Mesendoderm (in vitro differentiated cells): ENCODE data around the gene C4orf46.

Experiments
- DNase-seq: peaks from one replicate; pipeline ENCODE4 v3.0.0; 2013
- H2AK5ac ChIP-seq: 2 replicates; pipeline ENCODE4 v1.6.1; 2013; ENCODE audit warnings: low read length, inconsistent platforms
- H2BK120ac ChIP-seq: 2 replicates; pipeline ENCODE4 v1.6.1; 2013; ENCODE audit warnings: low read depth, mild to moderate bottlenecking, low read length, moderate library complexity, mixed read lengths
- H2BK15ac ChIP-seq: replicated peaks from 2 replicates; pipeline ENCODE4 v1.6.1; 2013; ENCODE audit warnings: low read depth, mild to moderate bottlenecking, moderate library complexity
- H2BK5ac ChIP-seq: 2 replicates; pipeline ENCODE4 v1.6.1; 2013; ENCODE audit warnings: low read length, inconsistent platforms
- H3K18ac ChIP-seq: 2 replicates; pipeline ENCODE4 v1.6.1; 2013; ENCODE audit warnings: mild to moderate bottlenecking, low read length, mixed read lengths
- H3K23ac ChIP-seq: one replicate; pipeline ENCODE4 v1.6.1; 2013; ENCODE audit warnings: low read length
- H3K27ac ChIP-seq: 2 replicates; pipeline ENCODE4 v1.5.1; 2013; ENCODE audit warnings: low read depth, mild to moderate bottlenecking, inconsistent platforms, low read length, moderate library complexity
- H3K27me3 ChIP-seq: 2 replicates; pipeline ENCODE4 v1.6.1; 2013; ENCODE audit warnings: low read length, control low read depth, mild to moderate bottlenecking, inconsistent platforms; ENCODE audit not compliant: insufficient read depth, poor library complexity
- H3K36me3 ChIP-seq: 2 replicates; pipeline ENCODE4 v1.6.1; 2013; ENCODE audit warnings: low read length, inconsistent platforms; ENCODE audit not compliant: control insufficient read depth, insufficient read depth
- H3K4ac ChIP-seq: one replicate; pipeline ENCODE4 v1.6.1; 2013; ENCODE audit warnings: low read depth, mild to moderate bottlenecking, low read length, moderate library complexity
- H3K4me1 ChIP-seq: 2 replicates; pipeline ENCODE4 v1.6.1; 2013; ENCODE audit warnings: low read depth, low read length, inconsistent platforms; ENCODE audit not compliant: control insufficient read depth
- H3K4me2 ChIP-seq: 2 replicates; pipeline ENCODE4 v1.6.1; 2013; ENCODE audit warnings: low read length
- H3K4me3 ChIP-seq: 2 replicates; pipeline ENCODE4 v1.5.1; 2013; ENCODE audit warnings: mild to moderate bottlenecking, low read length
- H3K56ac ChIP-seq: one replicate; pipeline ENCODE4 v1.6.1; 2013; ENCODE audit warnings: low read length
- H3K79me1 ChIP-seq: 2 replicates; pipeline ENCODE4 v1.6.1; 2013; ENCODE audit warnings: low read length, inconsistent platforms
- H3K79me2 ChIP-seq: 2 replicates; pipeline ENCODE4 v1.6.1; 2013; ENCODE audit warnings: mild to moderate bottlenecking, low read length; ENCODE audit not compliant: control insufficient read depth, insufficient read depth
- H3K9ac ChIP-seq: 2 replicates; pipeline ENCODE4 v1.6.1; 2013; ENCODE audit warnings: low read length, inconsistent platforms
- H4K5ac ChIP-seq: one replicate; pipeline ENCODE4 v1.6.1; 2013; ENCODE audit warnings: low read length
- H4K8ac ChIP-seq: one replicate; pipeline ENCODE4 v1.6.1; 2013; ENCODE audit warnings: low read depth, mild to moderate bottlenecking, control low read depth, low read length, moderate library complexity
- WGBS: extraction: QIAGEN DNeasy Blood & Tissue Kit; methylation state at CpG from one replicate; pipeline ENCODE4 v1.1.7; 2013; ENCODE audit warnings: low lambda C conversion rate, missing lambda C conversion rate; ENCODE audit not compliant: insufficient coverage; ENCODE audit errors: extremely low coverage; 5-methylcytosine and 5-hydroxymethylcytosine counted together

The C4orf46 gene

DNA sequence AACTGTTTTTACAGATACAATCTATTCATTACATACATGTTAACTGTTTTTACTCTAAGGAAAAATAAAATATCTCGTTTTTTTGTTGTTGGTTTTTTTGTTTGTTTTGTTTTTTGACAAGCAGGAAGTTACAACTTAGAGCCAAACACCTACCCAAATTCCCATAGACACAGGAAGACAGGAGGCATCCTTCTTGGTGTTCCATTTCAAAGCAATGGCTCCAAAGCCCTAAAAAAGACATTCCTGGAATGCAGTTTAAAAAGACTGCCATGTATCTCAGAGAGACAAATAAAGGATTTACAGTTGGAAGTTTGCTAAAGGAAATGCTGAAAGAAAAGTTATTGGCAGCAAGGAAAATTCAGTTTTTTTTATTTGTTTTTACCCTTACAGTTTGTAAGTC, 17.1 kb upstream of the C4orf46 start:
- peak; percentile 26 for DNase-seq
- WGBS = no CpG with 5 or more reads among the region's 1 CpG
- no peak overlapping the region for H3K18ac ChIP-seq

GRCh38 chr4:158682066-158682465, 10.4 kb upstream of the C4orf46 start:
- no peaks in the 10 kb centered on the region for H3K36me3 ChIP-seq
- no peaks in the 10 kb centered on the region for H3K4me1 ChIP-seq
- no peaks in the 10 kb centered on the region for H3K27me3 ChIP-seq
- no peak overlapping the region for H2BK5ac ChIP-seq
- no peak overlapping the region for H4K5ac ChIP-seq
- H3K79me2 ChIP-seq = no peaks in the 10 kb centered on the region
- no peak overlapping the region for H2AK5ac ChIP-seq
- no peak overlapping the region for H3K4ac ChIP-seq
- H4K8ac ChIP-seq = no peak overlapping the region
- no peak overlapping the region for H2BK15ac ChIP-seq
- no peaks in the 10 kb centered on the region for H3K79me1 ChIP-seq
- H3K18ac ChIP-seq = no peak overlapping the region
- no peak overlapping the region for H2BK120ac ChIP-seq
- DNase-seq = no peak
- no peak overlapping the region for H3K27ac ChIP-seq
- no peak overlapping the region for H3K23ac ChIP-seq
- no peak overlapping the region for H3K4me3 ChIP-seq
- no peak overlapping the region for H3K9ac ChIP-seq
- H3K4me2 ChIP-seq = no peak overlapping the region
- no peak overlapping the region for H3K56ac ChIP-seq
- no CpG with 5 or more reads among the region's 2 CpGs for WGBS

More for the DNA sequence above, 17.1 kb upstream of the C4orf46 start:
- Histone ChIP-seq H3K27ac (no peak overlapping the region), H3K4me1 (no peaks in the 10 kb centered on the region), H4K8ac (no peak overlapping the region), H3K36me3 (no peaks in the 10 kb centered on the region), H3K23ac (no peak overlapping the region), H3K27me3 (no peaks in the 10 kb centered on the region), H2BK5ac (no peak overlapping the region), H2BK120ac (no peak overlapping the region), H3K4me3 (no peak overlapping the region), H3K79me2 (no peaks in the 10 kb centered on the region), H3K4me2 (no peak overlapping the region), H3K56ac (no peak overlapping the region), H3K9ac (no peak overlapping the region), H3K79me1 (no peaks in the 10 kb centered on the region), H3K4ac (no peak overlapping the region), H2BK15ac (no peak overlapping the region), H4K5ac (no peak overlapping the region), H2AK5ac (no peak overlapping the region)

DNA sequence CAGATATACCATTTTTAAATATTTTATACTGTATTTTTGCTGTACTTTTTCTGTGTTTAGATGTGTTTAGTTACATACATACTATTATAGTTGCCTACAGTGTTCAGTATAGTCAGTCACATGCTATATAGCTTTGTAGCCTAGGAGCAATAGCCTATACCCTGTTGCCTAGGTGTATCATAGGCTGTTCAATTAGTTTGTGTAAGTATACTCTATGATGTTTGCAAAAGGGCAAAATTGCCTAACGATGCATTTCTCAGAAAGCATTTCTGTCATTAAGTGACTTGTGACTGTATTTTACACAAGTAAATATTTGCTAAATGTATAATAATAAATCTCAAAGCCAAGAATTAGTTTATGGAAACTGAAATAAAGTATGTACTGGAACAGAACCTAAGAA, 9.9 kb upstream of the C4orf46 start:
- no peak overlapping the region for H4K8ac ChIP-seq
- H3K4me2 ChIP-seq = no peak overlapping the region
- no peak overlapping the region for H3K4ac ChIP-seq
- no peaks in the 10 kb centered on the region for H3K4me1 ChIP-seq
- H2BK120ac ChIP-seq = no peak overlapping the region
- no peak overlapping the region for H2BK15ac ChIP-seq
- H4K5ac ChIP-seq = no peak overlapping the region
- H3K36me3 ChIP-seq = no peaks in the 10 kb centered on the region
- H2BK5ac ChIP-seq = no peak overlapping the region
- H3K23ac ChIP-seq = no peak overlapping the region
- no peaks in the 10 kb centered on the region for H3K27me3 ChIP-seq
- H3K79me2 ChIP-seq = no peaks in the 10 kb centered on the region
- WGBS = no CpG with 5 or more reads among the region's 1 CpG
- H3K18ac ChIP-seq = no peak overlapping the region
- no peak overlapping the region for H3K9ac ChIP-seq
- no peak overlapping the region for H2AK5ac ChIP-seq
- H3K4me3 ChIP-seq = no peak overlapping the region
- no peaks in the 10 kb centered on the region for H3K79me1 ChIP-seq
- no peak overlapping the region for H3K27ac ChIP-seq
- DNase-seq = no peak
- no peak overlapping the region for H3K56ac ChIP-seq

- H2BK120ac ChIP-seq = no peak overlapping the region
- H4K5ac ChIP-seq = no peak overlapping the region
- DNase-seq = no peak
- H3K4me1 ChIP-seq = no peaks in the 10 kb centered on the region
- H3K4me2 ChIP-seq = no peak overlapping the region
- H3K4ac ChIP-seq = no peak overlapping the region
- no peaks in the 10 kb centered on the region for H3K79me1 ChIP-seq
- H2BK5ac ChIP-seq = no peak overlapping the region
- H2AK5ac ChIP-seq = no peak overlapping the region
- H3K9ac ChIP-seq = no peak overlapping the region
- H3K56ac ChIP-seq = no peak overlapping the region
- WGBS = no CpG with 5 or more reads among the region's 2 CpGs
- H3K23ac ChIP-seq = no peak overlapping the region
- H3K27ac ChIP-seq = no peak overlapping the region
- no peak overlapping the region for H4K8ac ChIP-seq
- H2BK15ac ChIP-seq = no peak overlapping the region
- no peaks in the 10 kb centered on the region for H3K79me2 ChIP-seq
- H3K27me3 ChIP-seq = no peaks in the 10 kb centered on the region
- no peak overlapping the region for H3K18ac ChIP-seq
- no peak overlapping the region for H3K4me3 ChIP-seq
- no peaks in the 10 kb centered on the region for H3K36me3 ChIP-seq
Observed at GRCh38 chr4:158678767-158679166, 7.1 kb upstream of the C4orf46 start.

- no peak overlapping the region for H3K18ac ChIP-seq
- DNase-seq = no peak
- no peak overlapping the region for H2BK120ac ChIP-seq
- no peak overlapping the region for H3K4me3 ChIP-seq
- no peak overlapping the region for H3K4ac ChIP-seq
- no peak overlapping the region for H2AK5ac ChIP-seq
- H4K8ac ChIP-seq = no peak overlapping the region
- H3K9ac ChIP-seq = no peak overlapping the region
- H4K5ac ChIP-seq = no peak overlapping the region
- no peaks in the 10 kb centered on the region for H3K4me1 ChIP-seq
- no peaks in the 10 kb centered on the region for H3K36me3 ChIP-seq
- WGBS = no CpG with 5 or more reads among the region's 5 CpGs
- H3K4me2 ChIP-seq = no peak overlapping the region
- H3K23ac ChIP-seq = no peak overlapping the region
- no peak overlapping the region for H2BK5ac ChIP-seq
- H3K79me1 ChIP-seq = no peaks in the 10 kb centered on the region
- no peak overlapping the region for H2BK15ac ChIP-seq
- no peaks in the 10 kb centered on the region for H3K27me3 ChIP-seq
- H3K79me2 ChIP-seq = no peaks in the 10 kb centered on the region
- H3K27ac ChIP-seq = no peak overlapping the region
- no peak overlapping the region for H3K56ac ChIP-seq
Observed at GRCh38 chr4:158676076-158676475, 4.4 kb upstream of the C4orf46 start.

GRCh38 chr4:158673633-158674032, 1.9 kb upstream of the C4orf46 start:
- Histone ChIP-seq H3K23ac (no peak overlapping the region), H3K4me1 (no peaks in the 10 kb centered on the region), H3K79me1 (peaks cover 3% of the 10 kb centered on the region), H3K56ac (no peak overlapping the region), H3K27ac (no peak overlapping the region), H3K9ac (no peak overlapping the region), H3K4me2 (no peak overlapping the region), H2BK120ac (no peak overlapping the region), H3K36me3 (no peaks in the 10 kb centered on the region), H2BK15ac (no peak overlapping the region), H3K4me3 (no peak overlapping the region), H2BK5ac (no peak overlapping the region), H3K18ac (no peak overlapping the region), H3K4ac (no peak overlapping the region), H3K79me2 (peaks cover 7% of the 10 kb centered on the region), H4K8ac (no peak overlapping the region), H2AK5ac (no peak overlapping the region), H3K27me3 (no peaks in the 10 kb centered on the region), H4K5ac (no peak overlapping the region)
- no peak for DNase-seq
- no CpG with 5 or more reads among the region's 3 CpGs for WGBS
